HCEC 1CT (cell line): ENCODE results near the gene ADD3.
"Not testable (repeated sequence)": the region's sequence is repeated elsewhere in the genome, so short reads cannot be mapped to it uniquely, and the experiment has no call there.

Experiments
- DNase-seq: peaks from one replicate; pipeline ENCODE4 v3.0.0-alpha.2; 2017

Gene ADD3

GRCh38 chr10:110074758-110075671 lies 67.2 kb downstream of the ADD3 start:
- DNase-seq: peak; percentile 93

GRCh38 chr10:110075686-110076085 lies 67.9 kb downstream of the ADD3 start:
- no peak for DNase-seq

- DNase-seq: peak; percentile 91
Measured at GRCh38 chr10:110076559-110077318, 69.0 kb downstream of the ADD3 start.

- DNase-seq: no peak
Measured at GRCh38 chr10:110077436-110078130, 69.8 kb downstream of the ADD3 start.

GRCh38 chr10:110078317-110078716 lies 70.5 kb downstream of the ADD3 start:
- DNase-seq: no peak

- DNase-seq: peak; percentile 30
Measured at GRCh38 chr10:110081911-110082310, 74.1 kb downstream of the ADD3 start.

- peak; percentile 31 for DNase-seq
Measured at GRCh38 chr10:110083884-110084283, 76.1 kb downstream of the ADD3 start.

GRCh38 chr10:110087682-110088081 lies 79.9 kb downstream of the ADD3 start:
- DNase-seq: no peak

- DNase-seq: no peak
Measured at GRCh38 chr10:110088367-110089104, 80.8 kb downstream of the ADD3 start.

GRCh38 chr10:110091830-110092229 lies 84.0 kb downstream of the ADD3 start:
- no peak for DNase-seq

GRCh38 chr10:110093722-110094121 lies 85.9 kb downstream of the ADD3 start:
- no peak for DNase-seq

- no peak for DNase-seq
Measured at GRCh38 chr10:110094786-110095185, 87.0 kb downstream of the ADD3 start.

- DNase-seq: peak; percentile 15
Measured at GRCh38 chr10:110101464-110102144, 93.8 kb downstream of the ADD3 start.

- DNase-seq: peak; percentile 13
Measured at GRCh38 chr10:110103921-110104461, 96.2 kb downstream of the ADD3 start.

- DNase-seq: no peak
Measured at GRCh38 chr10:110105873-110106272, 98.1 kb downstream of the ADD3 start.

GRCh38 chr10:110107430-110107829 lies 99.6 kb downstream of the ADD3 start:
- DNase-seq: no peak

- no peak for DNase-seq
Measured at GRCh38 chr10:110107887-110108286, 100.1 kb downstream of the ADD3 start.

- DNase-seq: no peak
Measured at GRCh38 chr10:110109511-110109910, 101.7 kb downstream of the ADD3 start.

- DNase-seq: no peak
Measured at GRCh38 chr10:110110338-110110737, 102.6 kb downstream of the ADD3 start.

- no peak for DNase-seq
Measured at GRCh38 chr10:110113670-110114337, 106.0 kb downstream of the ADD3 start.

- not testable (repeated sequence) for DNase-seq
Measured at GRCh38 chr10:110114668-110115067, 106.9 kb downstream of the ADD3 start.
